GM23338 (cell line): ENCODE data around the gene EEF1AKMT2. TPM values are rescaled to one million over a fixed set of nuclear protein-coding genes. Genes with fewer than 3 reads are reported as not detected.

Experiments used
- ATAC-seq: fragments of 200-7000 bp; cut with Tn5 transposase; 3 replicates; pipeline ENCODE4 v1.9.1; 2020
- DNase-seq: peaks from one replicate; pipeline ENCODE4 v3.0.0-alpha.2; 2015; ENCODE audit warnings: low spot score
- H2AFZ ChIP-seq: fragments of 200-600 bp; sonication (generic); 2 replicates; pipeline ENCODE4 v1.8.0; 2016; ENCODE audit warnings: antibody characterized with exemption, mild to moderate bottlenecking, moderate library complexity
- H3F3A ChIP-seq: fragments of 200-600 bp; sonication (generic); replicated peaks from 2 replicates; pipeline ENCODE4 v1.8.0; 2017; ENCODE audit warnings: antibody characterized with exemption, mixed run types, low read depth
- H3K27ac ChIP-seq: fragments of 200-600 bp; sonication (generic); 2 replicates; pipeline ENCODE4 v1.6.1; 2016; ENCODE audit warnings: low read depth
- H3K27me3 ChIP-seq: fragments of 200-600 bp; sonication (generic); 2 replicates; pipeline ENCODE4 v1.8.0; 2016; ENCODE audit warnings: mild to moderate bottlenecking, mixed run types, moderate library complexity; ENCODE audit not compliant: insufficient read depth
- H3K36me3 ChIP-seq: fragments of 200-600 bp; sonication (generic); 2 replicates; pipeline ENCODE4 v1.8.0; 2016; ENCODE audit warnings: mild to moderate bottlenecking; ENCODE audit not compliant: insufficient read depth
- H3K4me1 ChIP-seq: fragments of 200-600 bp; sonication (generic); 2 replicates; pipeline ENCODE4 v1.8.0; 2016; ENCODE audit warnings: mild to moderate bottlenecking, moderate library complexity; ENCODE audit not compliant: insufficient read depth
- H3K4me2 ChIP-seq: fragments of 200-600 bp; sonication (generic); 2 replicates; pipeline ENCODE4 v1.7.1; 2017; ENCODE audit warnings: mixed run types
- H3K4me3 ChIP-seq: fragments of 200-600 bp; sonication (generic); 2 replicates; pipeline ENCODE4 v1.6.1; 2016; ENCODE audit warnings: mixed run types
- H3K79me2 ChIP-seq: fragments of 200-600 bp; sonication (generic); replicated peaks from 2 replicates; pipeline ENCODE4 v1.8.0; 2017; ENCODE audit warnings: mild to moderate bottlenecking; ENCODE audit not compliant: insufficient read depth
- H3K9me2 ChIP-seq: fragments of 200-600 bp; sonication (generic); 2 replicates; pipeline ENCODE4 v1.8.0; 2017; ENCODE audit not compliant: insufficient read depth
- H4K20me1 ChIP-seq: fragments of 200-600 bp; sonication (generic); replicated peaks from 2 replicates; pipeline ENCODE4 v1.8.0; 2017; ENCODE audit warnings: mild to moderate bottlenecking; ENCODE audit not compliant: insufficient read depth
- H3K27ac Mint-ChIP-seq: 2 replicates; pipeline ENCODE4 v1.8.0; 2020; ENCODE audit warnings: inconsistent platforms, mild to moderate bottlenecking, moderate library complexity, mixed read lengths
- H3K27me3 Mint-ChIP-seq: 3 replicates; pipeline ENCODE4 v1.8.0; 2022; ENCODE audit warnings: low read depth, mild to moderate bottlenecking, moderate library complexity, mixed read lengths, inconsistent platforms; ENCODE audit not compliant: insufficient read depth, poor library complexity
- H3K36me3 Mint-ChIP-seq: 3 replicates; pipeline ENCODE4 v1.8.0; 2021; ENCODE audit warnings: low read depth, mild to moderate bottlenecking, inconsistent platforms, moderate library complexity, mixed read lengths
- H3K4me1 Mint-ChIP-seq: 3 replicates; pipeline ENCODE4 v1.8.0; 2020; ENCODE audit warnings: mild to moderate bottlenecking, inconsistent platforms, mixed read lengths
- H3K4me3 Mint-ChIP-seq: 3 replicates; pipeline ENCODE4 v1.8.0; 2021; ENCODE audit warnings: moderate library complexity, mild to moderate bottlenecking, inconsistent platforms, mixed read lengths
- H3K9me3 Mint-ChIP-seq: 3 replicates; pipeline ENCODE4 v1.8.0; 2020; ENCODE audit warnings: moderate library complexity, mild to moderate bottlenecking, inconsistent platforms, mixed read lengths
- CREB1 ChIP-seq: fragments of 250-450 bp; sonication (Bioruptor Pico); IDR thresholded peaks from 2 replicates; pipeline ENCODE4 v1.5.0; 2020; ENCODE audit warnings: low read depth, mild to moderate bottlenecking, moderate library complexity
- EZH2 ChIP-seq: fragments of 200-600 bp; sonication (generic); IDR thresholded peaks from one replicate; pipeline ENCODE4 v1.8.0; 2017; ENCODE audit warnings: antibody characterized with exemption, mild to moderate bottlenecking, low read depth; ENCODE audit not compliant: unreplicated experiment
- NANOG ChIP-seq: IDR thresholded peaks from 2 replicates; pipeline ENCODE4 v1.6.1; 2016; ENCODE audit warnings: antibody characterized with exemption, borderline replicate concordance
- STAT1 ChIP-seq: IDR thresholded peaks from one replicate; pipeline ENCODE4 v1.6.1; 2016; ENCODE audit warnings: antibody characterized with exemption; ENCODE audit not compliant: unreplicated experiment
- ZNF331 ChIP-seq: fragments of 250-450 bp; sonication (Bioruptor Pico); IDR thresholded peaks from 2 replicates; pipeline ENCODE4 v1.5.0; 2020; ENCODE audit warnings: low read depth, mild to moderate bottlenecking, moderate library complexity
- polyA plus RNA-seq: library from polyadenylated mRNA; unstranded; fragments of >200 nt; fragmentation: Nextera tagmentation; extraction: Ambion mirVana; gene quantifications from 2 replicates; pipeline ENCODE4 v1.2.1, GENCODE V29; 2016
- total RNA-seq: library from RNA; depleted of rRNA; stranded (reverse); fragments of >200 nt; shearing (Covaris generic); gene quantifications from 2 replicates; pipeline ENCODE4 v1.2.3, GENCODE V29; 2014
- TF ChIP-seq, protein P1 (sequence below): fragments of 250-450 bp; sonication (Bioruptor Pico); IDR thresholded peaks from 2 replicates; pipeline ENCODE4 v1.5.0; 2020; ENCODE audit warnings: mild to moderate bottlenecking, moderate library complexity
- TF ChIP-seq, protein P2 (sequence below): IDR thresholded peaks from 2 replicates; pipeline ENCODE4 v1.6.1; 2016; ENCODE audit warnings: antibody characterized with exemption
- TF ChIP-seq, protein P3 (sequence below): IDR thresholded peaks from one replicate; pipeline ENCODE4 v1.6.1; 2018; ENCODE audit warnings: antibody characterized with exemption; ENCODE audit not compliant: unreplicated experiment

Gene EEF1AKMT2
- total and polyA plus RNA-seq, 2 experiments from 2014 or later, result 35.0 to 38.0 TPM

DNA sequence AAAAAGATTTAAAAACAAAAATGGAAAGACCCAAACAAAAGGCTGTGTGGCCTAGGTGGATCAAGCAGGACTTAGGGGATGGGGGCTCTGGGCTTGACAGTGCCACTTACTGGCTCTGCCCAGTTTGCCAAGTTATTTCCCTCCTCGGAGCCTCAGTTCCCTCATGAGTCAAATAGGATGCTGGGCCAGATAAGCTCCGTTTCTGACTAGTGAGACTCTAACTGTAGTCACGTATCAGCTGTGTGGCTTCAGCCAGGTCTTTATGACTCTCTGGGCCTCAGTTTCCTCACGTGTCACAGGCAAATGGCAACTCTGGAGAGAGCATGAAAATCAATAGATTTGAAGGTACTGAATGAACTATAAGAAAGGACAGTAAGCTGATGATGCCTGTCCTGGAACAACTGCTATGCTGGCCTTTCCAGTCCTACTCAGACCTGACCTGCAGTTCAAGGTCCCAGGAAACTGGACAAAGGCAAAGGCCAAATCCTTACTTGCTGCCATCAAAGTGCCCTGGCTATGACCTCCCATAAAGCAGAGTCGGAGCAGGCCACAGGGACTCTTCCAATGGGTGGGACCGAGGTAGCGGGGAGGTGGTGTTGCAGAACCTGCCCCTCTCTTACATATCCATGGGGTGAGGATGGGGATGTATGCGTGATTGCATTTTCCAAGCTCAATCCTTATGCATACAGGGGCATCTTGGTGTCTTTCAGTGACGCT, 74.5 kb downstream of the EEF1AKMT2 start (continued):
- TF ChIP-seq, protein P1, sequence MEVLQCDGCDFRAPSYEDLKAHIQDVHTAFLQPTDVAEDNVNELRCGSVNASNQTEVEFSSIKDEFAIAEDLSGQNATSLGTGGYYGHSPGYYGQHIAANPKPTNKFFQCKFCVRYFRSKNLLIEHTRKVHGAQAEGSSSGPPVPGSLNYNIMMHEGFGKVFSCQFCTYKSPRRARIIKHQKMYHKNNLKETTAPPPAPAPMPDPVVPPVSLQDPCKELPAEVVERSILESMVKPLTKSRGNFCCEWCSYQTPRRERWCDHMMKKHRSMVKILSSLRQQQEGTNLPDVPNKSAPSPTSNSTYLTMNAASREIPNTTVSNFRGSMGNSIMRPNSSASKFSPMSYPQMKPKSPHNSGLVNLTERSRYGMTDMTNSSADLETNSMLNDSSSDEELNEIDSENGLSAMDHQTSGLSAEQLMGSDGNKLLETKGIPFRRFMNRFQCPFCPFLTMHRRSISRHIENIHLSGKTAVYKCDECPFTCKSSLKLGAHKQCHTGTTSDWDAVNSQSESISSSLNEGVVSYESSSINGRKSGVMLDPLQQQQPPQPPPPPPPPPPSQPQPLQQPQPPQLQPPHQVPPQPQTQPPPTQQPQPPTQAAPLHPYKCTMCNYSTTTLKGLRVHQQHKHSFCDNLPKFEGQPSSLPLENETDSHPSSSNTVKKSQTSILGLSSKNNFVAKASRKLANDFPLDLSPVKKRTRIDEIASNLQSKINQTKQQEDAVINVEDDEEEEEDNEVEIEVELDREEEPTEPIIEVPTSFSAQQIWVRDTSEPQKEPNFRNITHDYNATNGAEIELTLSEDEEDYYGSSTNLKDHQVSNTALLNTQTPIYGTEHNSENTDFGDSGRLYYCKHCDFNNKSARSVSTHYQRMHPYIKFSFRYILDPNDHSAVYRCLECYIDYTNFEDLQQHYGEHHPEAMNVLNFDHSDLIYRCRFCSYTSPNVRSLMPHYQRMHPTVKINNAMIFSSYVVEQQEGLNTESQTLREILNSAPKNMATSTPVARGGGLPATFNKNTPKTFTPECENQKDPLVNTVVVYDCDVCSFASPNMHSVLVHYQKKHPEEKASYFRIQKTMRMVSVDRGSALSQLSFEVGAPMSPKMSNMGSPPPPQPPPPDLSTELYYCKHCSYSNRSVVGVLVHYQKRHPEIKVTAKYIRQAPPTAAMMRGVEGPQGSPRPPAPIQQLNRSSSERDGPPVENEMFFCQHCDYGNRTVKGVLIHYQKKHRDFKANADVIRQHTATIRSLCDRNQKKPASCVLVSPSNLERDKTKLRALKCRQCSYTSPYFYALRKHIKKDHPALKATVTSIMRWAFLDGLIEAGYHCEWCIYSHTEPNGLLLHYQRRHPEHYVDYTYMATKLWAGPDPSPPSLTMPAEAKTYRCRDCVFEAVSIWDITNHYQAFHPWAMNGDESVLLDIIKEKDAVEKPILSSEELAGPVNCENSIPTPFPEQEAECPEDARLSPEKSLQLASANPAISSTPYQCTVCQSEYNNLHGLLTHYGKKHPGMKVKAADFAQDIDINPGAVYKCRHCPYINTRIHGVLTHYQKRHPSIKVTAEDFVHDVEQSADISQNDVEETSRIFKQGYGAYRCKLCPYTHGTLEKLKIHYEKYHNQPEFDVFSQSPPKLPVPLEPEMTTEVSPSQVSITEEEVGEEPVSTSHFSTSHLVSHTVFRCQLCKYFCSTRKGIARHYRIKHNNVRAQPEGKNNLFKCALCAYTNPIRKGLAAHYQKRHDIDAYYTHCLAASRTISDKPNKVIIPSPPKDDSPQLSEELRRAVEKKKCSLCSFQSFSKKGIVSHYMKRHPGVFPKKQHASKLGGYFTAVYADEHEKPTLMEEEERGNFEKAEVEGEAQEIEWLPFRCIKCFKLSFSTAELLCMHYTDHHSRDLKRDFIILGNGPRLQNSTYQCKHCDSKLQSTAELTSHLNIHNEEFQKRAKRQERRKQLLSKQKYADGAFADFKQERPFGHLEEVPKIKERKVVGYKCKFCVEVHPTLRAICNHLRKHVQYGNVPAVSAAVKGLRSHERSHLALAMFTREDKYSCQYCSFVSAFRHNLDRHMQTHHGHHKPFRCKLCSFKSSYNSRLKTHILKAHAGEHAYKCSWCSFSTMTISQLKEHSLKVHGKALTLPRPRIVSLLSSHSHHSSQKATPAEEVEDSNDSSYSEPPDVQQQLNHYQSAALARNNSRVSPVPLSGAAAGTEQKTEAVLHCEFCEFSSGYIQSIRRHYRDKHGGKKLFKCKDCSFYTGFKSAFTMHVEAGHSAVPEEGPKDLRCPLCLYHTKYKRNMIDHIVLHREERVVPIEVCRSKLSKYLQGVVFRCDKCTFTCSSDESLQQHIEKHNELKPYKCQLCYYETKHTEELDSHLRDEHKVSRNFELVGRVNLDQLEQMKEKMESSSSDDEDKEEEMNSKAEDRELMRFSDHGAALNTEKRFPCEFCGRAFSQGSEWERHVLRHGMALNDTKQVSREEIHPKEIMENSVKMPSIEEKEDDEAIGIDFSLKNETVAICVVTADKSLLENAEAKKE (CRISPR knock-in tag), result no peak
- TF ChIP-seq NANOG (no peak), EZH2 (no peak)

DNA sequence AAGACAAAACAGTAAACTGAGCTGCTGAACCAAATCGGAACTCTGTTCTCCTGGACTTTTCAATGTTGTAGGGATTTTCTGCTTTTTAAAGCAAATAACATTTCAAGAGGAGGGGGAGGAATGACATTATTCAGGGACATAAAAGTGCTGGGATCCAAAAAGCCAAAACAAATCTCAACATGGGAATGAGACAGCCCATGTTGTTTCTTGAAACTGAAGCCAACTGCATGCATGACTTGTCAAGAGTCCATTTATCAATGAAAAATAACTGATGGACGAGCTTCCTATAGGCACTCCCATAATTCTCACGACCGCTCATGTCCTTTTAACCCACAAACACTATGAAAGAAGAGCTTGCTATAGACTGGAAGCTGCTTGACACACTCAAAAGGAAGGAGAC, 75.3 kb downstream of the EEF1AKMT2 start:
- H3K27me3 ChIP-seq, result no peaks in the 10 kb centered on the region
- Mint-ChIP-seq H3K4me3 (no peak overlapping the region), H3K36me3 (no peaks in the 10 kb centered on the region), H3K4me1 (peaks cover 33% of the 10 kb centered on the region), H3K9me3 (no peaks in the 10 kb centered on the region), H3K27ac (no peak overlapping the region), H3K27me3 (peaks cover 3% of the 10 kb centered on the region)
- peaks cover 12% of the 10 kb centered on the region; the same call in 1 of the 2 replicates for H3K79me2 ChIP-seq
- H4K20me1 ChIP-seq, result peaks cover 2% of the 10 kb centered on the region; the same call in 1 of the 2 replicates
- H2AFZ ChIP-seq, result no peak overlapping the region
- H3K36me3 ChIP-seq, result no peaks in the 10 kb centered on the region
- peaks cover 10% of the 10 kb centered on the region for H3K4me1 ChIP-seq
- H3F3A ChIP-seq, result no peaks in the 10 kb centered on the region; the same call in 1 of the 2 replicates
- no peak overlapping the region for H3K27ac ChIP-seq
- no peak overlapping the region for H3K4me2 ChIP-seq
- TF ChIP-seq STAT1 (no peak), NANOG (no peak), ZNF331 (no peak), CREB1 (CRISPR knock-in tag) (no peak)
- TF ChIP-seq, protein P2, sequence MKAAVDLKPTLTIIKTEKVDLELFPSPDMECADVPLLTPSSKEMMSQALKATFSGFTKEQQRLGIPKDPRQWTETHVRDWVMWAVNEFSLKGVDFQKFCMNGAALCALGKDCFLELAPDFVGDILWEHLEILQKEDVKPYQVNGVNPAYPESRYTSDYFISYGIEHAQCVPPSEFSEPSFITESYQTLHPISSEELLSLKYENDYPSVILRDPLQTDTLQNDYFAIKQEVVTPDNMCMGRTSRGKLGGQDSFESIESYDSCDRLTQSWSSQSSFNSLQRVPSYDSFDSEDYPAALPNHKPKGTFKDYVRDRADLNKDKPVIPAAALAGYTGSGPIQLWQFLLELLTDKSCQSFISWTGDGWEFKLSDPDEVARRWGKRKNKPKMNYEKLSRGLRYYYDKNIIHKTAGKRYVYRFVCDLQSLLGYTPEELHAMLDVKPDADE, result no peak
- TF ChIP-seq, protein P3, sequence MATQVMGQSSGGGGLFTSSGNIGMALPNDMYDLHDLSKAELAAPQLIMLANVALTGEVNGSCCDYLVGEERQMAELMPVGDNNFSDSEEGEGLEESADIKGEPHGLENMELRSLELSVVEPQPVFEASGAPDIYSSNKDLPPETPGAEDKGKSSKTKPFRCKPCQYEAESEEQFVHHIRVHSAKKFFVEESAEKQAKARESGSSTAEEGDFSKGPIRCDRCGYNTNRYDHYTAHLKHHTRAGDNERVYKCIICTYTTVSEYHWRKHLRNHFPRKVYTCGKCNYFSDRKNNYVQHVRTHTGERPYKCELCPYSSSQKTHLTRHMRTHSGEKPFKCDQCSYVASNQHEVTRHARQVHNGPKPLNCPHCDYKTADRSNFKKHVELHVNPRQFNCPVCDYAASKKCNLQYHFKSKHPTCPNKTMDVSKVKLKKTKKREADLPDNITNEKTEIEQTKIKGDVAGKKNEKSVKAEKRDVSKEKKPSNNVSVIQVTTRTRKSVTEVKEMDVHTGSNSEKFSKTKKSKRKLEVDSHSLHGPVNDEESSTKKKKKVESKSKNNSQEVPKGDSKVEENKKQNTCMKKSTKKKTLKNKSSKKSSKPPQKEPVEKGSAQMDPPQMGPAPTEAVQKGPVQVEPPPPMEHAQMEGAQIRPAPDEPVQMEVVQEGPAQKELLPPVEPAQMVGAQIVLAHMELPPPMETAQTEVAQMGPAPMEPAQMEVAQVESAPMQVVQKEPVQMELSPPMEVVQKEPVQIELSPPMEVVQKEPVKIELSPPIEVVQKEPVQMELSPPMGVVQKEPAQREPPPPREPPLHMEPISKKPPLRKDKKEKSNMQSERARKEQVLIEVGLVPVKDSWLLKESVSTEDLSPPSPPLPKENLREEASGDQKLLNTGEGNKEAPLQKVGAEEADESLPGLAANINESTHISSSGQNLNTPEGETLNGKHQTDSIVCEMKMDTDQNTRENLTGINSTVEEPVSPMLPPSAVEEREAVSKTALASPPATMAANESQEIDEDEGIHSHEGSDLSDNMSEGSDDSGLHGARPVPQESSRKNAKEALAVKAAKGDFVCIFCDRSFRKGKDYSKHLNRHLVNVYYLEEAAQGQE, result no peak
- no peaks in the 10 kb centered on the region for H3K9me2 ChIP-seq
- no peak for ATAC-seq
- no peak overlapping the region for H3K4me3 ChIP-seq
- DNase-seq, result no peak
